ENCODE results near the gene DGKA. TPM values are rescaled to one million over a fixed set of nuclear protein-coding genes. Genes with fewer than 3 reads are reported as not detected.
A peak's percentile ranks its signal among the peaks of the same experiment; 100 is the strongest.

DGKA gene
- total and polyA plus RNA-seq, 2 of the 4 experiments (the other 2 are of a cell fraction), result 71.9 to 75.1 TPM

GRCh38 chr12:55899082-55899481 is 31.9 kb upstream of the DGKA start:
- Histone ChIP-seq H2BK20ac (ENCODE audit: low read depth, low read length) (no peak overlapping the region), H2BK5ac (ENCODE audit: low read depth, low read length, poor library complexity, severe bottlenecking) (no peak overlapping the region), H3K36me3 (ENCODE audit: control insufficient read depth, insufficient read depth, low read length) (peaks cover 18% of the 10 kb centered on the region), H3K4me3 (ENCODE audit: insufficient read depth, low read depth, low read length) (no peak overlapping the region), H2AK5ac (ENCODE audit: low read depth, low read length) (no peak overlapping the region), H3K9me3 (ENCODE audit: control insufficient read depth, insufficient read depth, low read length) (no peaks in the 10 kb centered on the region), H3K18ac (ENCODE audit: low read depth, low read length) (no peak overlapping the region), H4K91ac (ENCODE audit: insufficient read depth, low read depth, low read length) (no peak overlapping the region), H4K5ac (ENCODE audit: low read depth, low read length) (no peak overlapping the region), H3K79me1 (ENCODE audit: low read depth in 1 of 2, low read length in 2 of 2) (peaks cover 0 to 3% of the 10 kb centered on the region in 2 experiments; a peak in 2 of 4 replicates), H4K20me1 (ENCODE audit: insufficient read depth, low read length) (no peaks in the 10 kb centered on the region), H3K27ac (ENCODE audit: insufficient read depth, low read length) (no peak overlapping the region), H3K27me3 (ENCODE audit: control insufficient read depth, insufficient read depth, low read length) (no peaks in the 10 kb centered on the region), H2AK9ac (replicated peaks; ENCODE audit: low read depth, low read length, poor library complexity) (no peak overlapping the region), H3K14ac (replicated peaks; ENCODE audit: low read depth, low read length) (no peak overlapping the region), H2BK15ac (ENCODE audit: low read depth, low read length) (no peak overlapping the region), H2BK120ac (ENCODE audit: low read depth, low read length) (no peak overlapping the region), H3K4me1 (ENCODE audit: control insufficient read depth, insufficient read depth, low read length) (peaks cover 4% of the 10 kb centered on the region; the same call in 1 of the 2 replicates), H3K56ac (ENCODE audit: extremely low read depth, insufficient read depth, low read length) (no peak overlapping the region), H3K9me1 (ENCODE audit: insufficient read depth, low read length) (no peaks in the 10 kb centered on the region), H3K4me2 (ENCODE audit: low read depth, low read length) (no peak overlapping the region), H4K8ac (ENCODE audit: low read depth in 2 of 2, low read length in 2 of 2) (no peak overlapping the region), H3K9ac (ENCODE audit: low read depth, low read length) (no peak overlapping the region), H3K23ac (ENCODE audit: low read depth, low read length) (no peak overlapping the region), H2AFZ (replicated peaks; ENCODE audit: low read length, poor library complexity) (no peak overlapping the region), H3K4ac (ENCODE audit: low read depth, low read length) (no peak overlapping the region)
- ChIA-PET POLR2A (ENCODE audit: unreplicated experiment) (no interaction called here), CTCF (interaction anchor here (0.6 kb wide), 1 partner anchor 176 kb away, joined by 7 read pairs; no protein-coding TSS in a partner anchor)
- in situ Hi-C loops (cut with MboI; ENCODE audit: low sequenced_read_pairs), result no loop called here
- intact Hi-C loops (cut with micrococcal nuclease), result no loop called here
- no CpG with 5 or more reads among the region's 2 CpGs for WGBS, 2 experiments (ENCODE audit: extremely low coverage in 2 of 2, insufficient read length in 1 of 2)
- dilution Hi-C loops (cut with HindIII; ENCODE audit: low sequenced_read_pairs, unreplicated experiment), result no loop called here
- TF ChIP-seq, protein P1, sequence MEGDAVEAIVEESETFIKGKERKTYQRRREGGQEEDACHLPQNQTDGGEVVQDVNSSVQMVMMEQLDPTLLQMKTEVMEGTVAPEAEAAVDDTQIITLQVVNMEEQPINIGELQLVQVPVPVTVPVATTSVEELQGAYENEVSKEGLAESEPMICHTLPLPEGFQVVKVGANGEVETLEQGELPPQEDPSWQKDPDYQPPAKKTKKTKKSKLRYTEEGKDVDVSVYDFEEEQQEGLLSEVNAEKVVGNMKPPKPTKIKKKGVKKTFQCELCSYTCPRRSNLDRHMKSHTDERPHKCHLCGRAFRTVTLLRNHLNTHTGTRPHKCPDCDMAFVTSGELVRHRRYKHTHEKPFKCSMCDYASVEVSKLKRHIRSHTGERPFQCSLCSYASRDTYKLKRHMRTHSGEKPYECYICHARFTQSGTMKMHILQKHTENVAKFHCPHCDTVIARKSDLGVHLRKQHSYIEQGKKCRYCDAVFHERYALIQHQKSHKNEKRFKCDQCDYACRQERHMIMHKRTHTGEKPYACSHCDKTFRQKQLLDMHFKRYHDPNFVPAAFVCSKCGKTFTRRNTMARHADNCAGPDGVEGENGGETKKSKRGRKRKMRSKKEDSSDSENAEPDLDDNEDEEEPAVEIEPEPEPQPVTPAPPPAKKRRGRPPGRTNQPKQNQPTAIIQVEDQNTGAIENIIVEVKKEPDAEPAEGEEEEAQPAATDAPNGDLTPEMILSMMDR (conservative IDR thresholded peaks at IDR 0.05; ENCODE audit: low read depth, low read length), result no peak
- no peak for TF ChIP-seq NFE2L2 (IDR thresholded peaks at IDR 0.05; ENCODE audit: low read depth, low read length)
- no peak for TF ChIP-seq CEBPB (IDR thresholded peaks at IDR 0.05; ENCODE audit: low read depth, low read length)
- no peak for TF ChIP-seq POLR2A (IDR thresholded peaks at IDR 0.05; ENCODE audit: low read depth, low read length)
- no peak for TF ChIP-seq RFX5 (IDR thresholded peaks at IDR 0.05; ENCODE audit: low read depth, low read length)
- no peak for TF ChIP-seq RCOR1 (IDR thresholded peaks at IDR 0.05; ENCODE audit: insufficient replicate concordance, low read length)
- TF ChIP-seq, protein P2, sequence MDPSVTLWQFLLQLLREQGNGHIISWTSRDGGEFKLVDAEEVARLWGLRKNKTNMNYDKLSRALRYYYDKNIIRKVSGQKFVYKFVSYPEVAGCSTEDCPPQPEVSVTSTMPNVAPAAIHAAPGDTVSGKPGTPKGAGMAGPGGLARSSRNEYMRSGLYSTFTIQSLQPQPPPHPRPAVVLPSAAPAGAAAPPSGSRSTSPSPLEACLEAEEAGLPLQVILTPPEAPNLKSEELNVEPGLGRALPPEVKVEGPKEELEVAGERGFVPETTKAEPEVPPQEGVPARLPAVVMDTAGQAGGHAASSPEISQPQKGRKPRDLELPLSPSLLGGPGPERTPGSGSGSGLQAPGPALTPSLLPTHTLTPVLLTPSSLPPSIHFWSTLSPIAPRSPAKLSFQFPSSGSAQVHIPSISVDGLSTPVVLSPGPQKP (IDR thresholded peaks at IDR 0.05; ENCODE audit: borderline replicate concordance, low read depth, low read length), result no peak
- no peak for TF ChIP-seq RAD21 (IDR thresholded peaks at IDR 0.05; ENCODE audit: low read length)
- no peak for TF ChIP-seq MAFK (IDR thresholded peaks at IDR 0.05; ENCODE audit: low read depth, low read length)
- TF ChIP-seq SMC3 (IDR thresholded peaks at IDR 0.05; ENCODE audit: low read depth, low read length), result no peak
- TF ChIP-seq USF2 (IDR thresholded peaks at IDR 0.05; ENCODE audit: low read depth, low read length), result no peak
- TF ChIP-seq MXI1 (IDR thresholded peaks at IDR 0.05; ENCODE audit: borderline replicate concordance, low read depth, low read length), result no peak
- no peak for TF ChIP-seq BHLHE40 (IDR thresholded peaks at IDR 0.05; ENCODE audit: low read depth, low read length)
- TF ChIP-seq FOS (IDR thresholded peaks at IDR 0.05; ENCODE audit: low read depth, low read length), result no peak
- TF ChIP-seq CHD1 (IDR thresholded peaks at IDR 0.05; ENCODE audit: low read depth, low read length), result no peak
- TF ChIP-seq MAZ (IDR thresholded peaks at IDR 0.05; ENCODE audit: borderline replicate concordance, low read depth, low read length), result no peak
- no TSS peak for BruUV-seq (replicated peaks)
- ATAC-seq (ENCODE audit: low read depth), result peak; percentile 84
- peak; percentile 67 for DNase-seq

Data from IMR-90 (cell line).